ENCODE data around the gene CDK16.

The CDK16 gene

DNA sequence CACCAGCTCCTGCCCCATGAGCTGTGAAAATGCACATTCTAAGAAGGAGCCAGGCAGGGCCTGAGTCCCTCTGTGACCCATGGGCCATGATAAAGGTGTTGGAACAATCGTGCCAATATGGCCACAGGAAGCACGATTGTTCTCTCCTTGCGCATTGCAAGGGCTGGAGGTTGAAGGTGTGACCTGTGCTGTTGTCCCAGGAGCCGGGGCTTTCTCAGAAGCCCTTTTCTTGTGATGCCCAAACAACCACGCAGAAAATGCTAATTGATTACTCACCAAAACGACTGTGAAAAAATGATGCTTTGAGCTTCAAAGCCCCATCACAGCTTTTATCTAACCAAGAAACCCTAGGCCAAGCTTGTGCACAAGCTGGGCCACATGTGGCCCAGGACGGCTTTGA lies 48.2 kb downstream of the CDK16 start:
- no peak for DNase-seq (ENCODE audit: extremely low read depth, low read depth)
- TF ChIP-seq, protein P1, sequence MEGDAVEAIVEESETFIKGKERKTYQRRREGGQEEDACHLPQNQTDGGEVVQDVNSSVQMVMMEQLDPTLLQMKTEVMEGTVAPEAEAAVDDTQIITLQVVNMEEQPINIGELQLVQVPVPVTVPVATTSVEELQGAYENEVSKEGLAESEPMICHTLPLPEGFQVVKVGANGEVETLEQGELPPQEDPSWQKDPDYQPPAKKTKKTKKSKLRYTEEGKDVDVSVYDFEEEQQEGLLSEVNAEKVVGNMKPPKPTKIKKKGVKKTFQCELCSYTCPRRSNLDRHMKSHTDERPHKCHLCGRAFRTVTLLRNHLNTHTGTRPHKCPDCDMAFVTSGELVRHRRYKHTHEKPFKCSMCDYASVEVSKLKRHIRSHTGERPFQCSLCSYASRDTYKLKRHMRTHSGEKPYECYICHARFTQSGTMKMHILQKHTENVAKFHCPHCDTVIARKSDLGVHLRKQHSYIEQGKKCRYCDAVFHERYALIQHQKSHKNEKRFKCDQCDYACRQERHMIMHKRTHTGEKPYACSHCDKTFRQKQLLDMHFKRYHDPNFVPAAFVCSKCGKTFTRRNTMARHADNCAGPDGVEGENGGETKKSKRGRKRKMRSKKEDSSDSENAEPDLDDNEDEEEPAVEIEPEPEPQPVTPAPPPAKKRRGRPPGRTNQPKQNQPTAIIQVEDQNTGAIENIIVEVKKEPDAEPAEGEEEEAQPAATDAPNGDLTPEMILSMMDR (IDR thresholded peaks at IDR 0.05; ENCODE audit: low read depth, low read length), result no peak

DNA sequence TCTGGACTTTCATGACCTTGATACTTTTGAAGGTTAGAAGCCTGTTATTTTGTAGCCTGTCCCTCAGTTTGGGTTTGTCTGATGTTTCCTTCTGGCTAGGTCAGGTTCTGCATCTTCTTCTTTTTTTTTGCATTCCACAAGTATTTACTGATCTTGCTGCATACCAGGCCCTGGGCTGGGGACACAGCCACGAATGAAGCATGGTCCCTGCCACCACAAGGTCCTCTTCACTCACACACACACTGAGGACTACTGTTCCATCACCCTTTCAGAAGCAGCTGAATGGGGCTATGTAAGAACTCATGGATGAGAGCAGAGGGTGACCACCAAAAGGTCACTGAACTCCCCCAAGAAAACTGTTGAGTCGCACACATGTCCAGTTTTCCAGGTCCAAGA lies 53.5 kb downstream of the CDK16 start:
- DNase-seq (ENCODE audit: extremely low read depth, low read depth), result no peak
- TF ChIP-seq, protein P1 (IDR thresholded peaks at IDR 0.05; ENCODE audit: low read depth, low read length), result no peak

DNA sequence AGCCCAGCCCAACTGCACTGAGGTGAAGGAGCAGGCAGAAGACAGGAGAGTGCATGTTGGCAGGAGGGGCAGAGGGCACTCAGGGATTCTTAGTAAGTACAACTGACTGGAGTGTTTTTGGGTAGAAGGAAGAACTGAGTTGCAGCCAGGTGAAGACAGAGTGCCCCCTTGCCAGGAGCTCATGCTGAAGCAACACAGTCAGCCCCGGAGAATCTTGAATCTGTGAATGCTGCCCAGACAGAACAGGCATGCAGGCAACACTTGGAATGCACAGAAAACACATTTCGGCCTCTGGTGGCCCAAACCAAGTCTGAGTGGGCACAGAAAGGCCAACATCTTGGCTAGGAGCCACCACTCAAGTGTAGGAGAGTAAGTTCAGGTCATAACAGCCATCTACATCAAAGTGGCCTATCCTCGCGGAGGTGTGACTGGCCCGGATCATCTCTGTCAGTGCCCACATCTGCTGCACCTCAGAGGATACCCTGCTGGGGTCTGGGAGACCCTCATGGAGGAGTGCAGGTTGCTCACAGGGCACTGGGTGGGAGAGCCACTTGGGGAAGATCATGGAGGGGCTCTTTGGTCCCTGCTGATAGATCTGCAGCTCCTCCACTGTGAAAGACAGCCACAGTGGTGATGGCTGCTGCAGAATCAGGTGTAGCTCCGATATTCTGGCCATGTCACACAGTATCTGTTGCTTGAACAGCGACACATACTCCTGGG lies 54.7 kb downstream of the CDK16 start:
- no peak for DNase-seq (ENCODE audit: extremely low read depth, low read depth)
- TF ChIP-seq, protein P1 (IDR thresholded peaks at IDR 0.05; ENCODE audit: low read depth, low read length), result no peak

DNA sequence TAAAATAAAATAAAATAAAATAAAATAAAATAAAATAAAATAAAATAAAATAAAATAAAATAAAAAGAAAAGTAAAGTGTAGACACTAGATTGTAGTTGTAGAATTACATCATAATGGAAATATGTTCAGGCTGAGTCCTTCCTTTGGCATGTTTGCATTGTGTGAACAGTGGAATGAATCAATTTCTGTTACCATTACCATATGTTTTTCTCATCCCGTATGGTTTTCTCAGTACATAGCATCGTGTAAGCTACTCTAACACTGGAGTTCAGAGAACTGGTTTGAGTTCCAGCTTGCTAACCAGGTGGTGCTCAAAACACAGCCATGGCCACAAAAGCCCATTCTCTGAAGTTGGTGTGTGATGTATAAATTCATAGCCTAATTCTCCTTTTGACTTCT lies 60.2 kb downstream of the CDK16 start:
- TF ChIP-seq, protein P1 (IDR thresholded peaks at IDR 0.05; ENCODE audit: low read depth, low read length), result no peak
- peak; percentile 1 for DNase-seq (ENCODE audit: extremely low read depth, low read depth)

All from AG09319 (cell line).